GM08714 (cell line): ENCODE measurements around the gene IMMP1L.

Experiments used
- H3K4me3 ChIP-seq: fragments of 200-500 bp; sonication (Bioruptor generic); 2 replicates; pipeline ENCODE4 v1.5.1; 2014; ENCODE audit warnings: mild to moderate bottlenecking, low read length, inconsistent platforms
- ZNF274 ChIP-seq: IDR thresholded peaks from 2 replicates; pipeline ENCODE4 v1.6.1; 2012; ENCODE audit warnings: mild to moderate bottlenecking, low read depth, low read length

Gene IMMP1L

DNA sequence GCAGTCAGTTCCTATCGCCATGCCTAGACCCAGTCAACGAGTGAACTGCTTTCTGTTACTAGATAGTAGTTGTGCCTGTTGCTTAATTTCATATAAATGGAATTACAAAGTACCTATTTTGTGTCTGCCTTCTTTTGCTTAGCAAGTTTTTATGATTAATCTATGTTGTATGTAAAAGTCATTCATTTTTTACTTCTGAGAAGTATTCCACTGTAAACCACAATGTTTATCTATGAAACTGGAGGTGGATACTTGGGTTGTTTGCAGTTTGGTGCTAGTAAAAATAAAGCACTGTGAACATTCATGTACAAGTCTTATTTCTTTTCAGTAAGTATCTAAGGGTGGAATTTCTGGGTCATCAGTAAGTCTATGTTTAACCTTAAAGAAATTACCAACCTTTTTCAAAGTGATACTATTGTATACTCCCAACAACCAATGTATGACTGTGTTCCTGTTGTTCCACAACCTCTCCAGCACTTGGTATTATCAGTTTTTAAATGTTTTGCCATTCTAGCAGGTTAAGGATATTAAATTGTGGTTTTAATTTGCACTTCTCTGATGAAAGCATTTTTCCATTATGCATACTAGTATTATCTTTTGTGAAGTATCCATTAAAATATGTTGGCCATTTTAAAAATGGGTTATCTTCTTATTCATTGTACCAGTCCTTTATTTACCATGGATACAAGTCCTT lies 71.5 kb downstream of the IMMP1L start:
- H3K4me3 ChIP-seq, result no peak overlapping the region
- no peak for TF ChIP-seq ZNF274

DNA sequence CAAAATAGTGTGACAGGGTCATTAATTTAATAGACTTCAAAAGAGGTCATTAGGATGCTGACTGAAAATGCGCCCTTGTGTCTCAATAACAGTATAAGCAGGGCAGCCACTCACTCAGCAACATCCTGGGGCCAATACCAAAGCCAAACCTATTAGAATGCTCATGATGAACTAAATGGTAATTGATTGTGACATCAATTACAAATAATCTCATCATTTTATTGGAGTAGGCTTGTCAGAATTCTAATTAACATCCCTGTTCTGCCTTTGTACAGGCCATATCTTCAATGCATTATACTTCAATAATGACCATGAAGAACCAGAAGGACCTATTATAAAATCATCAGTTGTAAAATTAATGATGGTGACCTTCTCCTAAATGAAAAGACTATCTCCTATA lies 75.6 kb downstream of the IMMP1L start:
- no peak overlapping the region for H3K4me3 ChIP-seq
- TF ChIP-seq ZNF274, result no peak

DNA sequence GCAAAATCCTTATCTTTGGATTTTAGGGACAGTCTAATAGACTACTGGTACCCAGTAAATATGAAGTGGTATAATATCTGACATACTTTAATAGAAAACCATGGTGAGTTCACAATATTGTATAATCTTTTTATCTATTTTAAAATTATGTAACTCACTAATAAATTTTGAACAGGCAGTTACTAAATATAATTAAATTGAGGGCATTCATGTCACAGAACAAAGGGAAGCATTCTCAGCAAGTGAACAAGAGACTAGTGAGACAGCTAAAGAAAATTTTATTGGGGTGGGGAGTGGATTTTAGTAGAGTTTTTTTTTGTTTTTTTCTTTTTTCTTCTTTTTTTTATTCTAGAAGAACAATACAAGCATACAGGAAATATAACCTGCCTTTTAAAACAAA lies 84.8 kb downstream of the IMMP1L start:
- H3K4me3 ChIP-seq, result no peak overlapping the region
- TF ChIP-seq ZNF274, result no peak

DNA sequence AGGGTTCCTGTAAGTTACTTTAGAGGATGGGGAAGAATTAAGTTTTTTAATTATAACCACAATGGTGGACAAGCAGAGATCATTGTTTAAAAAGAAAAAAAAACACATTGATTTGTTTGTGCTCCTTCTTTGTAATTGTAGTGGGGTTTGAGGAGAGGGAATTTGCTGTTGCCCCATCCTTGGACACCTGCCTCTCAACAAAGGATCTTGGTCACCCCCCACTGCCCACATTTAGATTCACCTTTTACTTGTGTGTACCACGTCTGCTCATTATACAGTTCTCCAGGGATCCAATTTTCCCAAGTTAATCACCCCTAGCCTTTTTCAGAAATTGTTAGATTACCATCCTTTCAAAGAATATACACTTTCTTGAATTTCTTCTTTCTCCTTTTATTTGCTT lies 86.7 kb downstream of the IMMP1L start:
- no peak overlapping the region for H3K4me3 ChIP-seq
- no peak for TF ChIP-seq ZNF274

DNA sequence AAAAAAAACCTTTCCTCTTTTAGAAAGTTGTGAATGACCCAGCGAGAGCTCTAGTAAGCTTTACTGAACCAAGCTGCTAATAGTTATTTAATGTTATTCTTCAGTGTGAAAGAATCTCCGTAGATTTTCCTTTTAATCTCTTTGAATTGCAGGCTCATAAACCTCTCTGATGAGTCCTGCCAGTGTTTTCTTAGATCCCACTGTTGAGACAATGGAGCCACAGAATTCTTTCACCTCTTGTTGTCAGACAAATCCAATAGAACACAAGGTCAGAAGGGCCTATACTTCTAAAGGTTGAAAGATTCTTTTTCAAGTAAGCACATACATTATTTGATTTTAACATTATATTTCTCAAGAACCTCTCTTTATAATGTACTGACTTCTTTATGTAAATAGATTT lies 87.6 kb downstream of the IMMP1L start:
- no peak overlapping the region for H3K4me3 ChIP-seq
- TF ChIP-seq ZNF274, result no peak

GRCh38 chr11:31419669-31420068 lies 89.8 kb downstream of the IMMP1L start:
- H3K4me3 ChIP-seq, result no peak overlapping the region
- TF ChIP-seq ZNF274, result no peak

DNA sequence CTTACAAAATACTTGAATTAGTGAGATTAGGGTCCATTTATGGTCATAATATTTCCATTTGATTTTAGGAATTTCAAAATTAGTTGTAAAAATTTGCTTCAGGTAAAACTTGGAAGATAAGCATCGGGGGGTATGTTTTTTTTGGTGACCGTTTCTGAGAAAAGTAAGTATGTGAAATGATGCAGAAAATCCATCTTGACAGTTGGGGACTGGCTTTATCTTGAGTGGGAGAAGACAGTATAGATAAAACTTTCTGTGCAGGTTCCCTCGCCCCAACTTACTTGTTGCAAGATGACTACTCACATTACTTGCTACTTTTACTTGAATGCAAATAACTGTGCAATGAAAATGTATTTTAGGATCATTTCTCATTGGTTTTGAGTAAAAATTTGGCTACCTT lies 90.3 kb downstream of the IMMP1L start:
- no peak for TF ChIP-seq ZNF274
- H3K4me3 ChIP-seq, result no peak overlapping the region

DNA sequence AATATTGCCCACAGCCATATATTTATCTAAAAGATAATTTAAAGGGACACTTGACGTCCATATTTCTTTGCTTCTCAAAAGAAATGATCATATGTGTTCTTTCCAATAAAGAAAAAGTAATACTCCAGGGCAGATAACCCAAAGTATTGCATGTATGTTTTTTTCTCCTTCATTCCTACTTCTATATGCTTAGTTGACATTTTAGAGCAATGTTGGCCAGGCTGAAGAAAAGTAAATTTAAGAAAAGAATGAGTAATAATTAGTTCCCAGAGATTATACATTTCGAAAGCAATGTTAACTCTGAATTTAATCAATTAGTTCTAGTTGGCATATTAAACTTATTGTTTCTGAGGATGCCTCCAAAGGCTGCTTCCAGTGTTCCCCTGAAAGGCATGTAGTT lies 91.6 kb downstream of the IMMP1L start:
- no peak for TF ChIP-seq ZNF274
- H3K4me3 ChIP-seq, result no peak overlapping the region

DNA sequence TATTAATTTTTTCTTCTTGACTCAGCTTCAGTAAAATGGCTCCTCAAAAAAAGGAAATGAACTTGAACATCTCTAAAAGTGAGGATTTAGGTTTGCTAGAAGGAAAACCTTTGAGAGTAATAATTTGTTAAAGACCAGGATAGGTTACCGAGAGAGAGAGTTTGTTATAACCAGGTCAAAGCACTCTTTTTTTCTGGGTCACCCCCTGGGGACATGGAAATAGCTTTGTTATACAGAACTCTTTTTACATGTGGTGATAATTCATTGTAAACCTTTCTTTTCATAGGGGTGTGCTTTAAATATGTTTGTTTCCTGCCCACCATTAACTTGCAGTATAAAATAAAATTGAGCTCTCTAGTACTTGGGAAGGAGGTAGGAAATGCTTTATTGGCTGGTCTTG lies 92.1 kb downstream of the IMMP1L start:
- no peak for TF ChIP-seq ZNF274
- H3K4me3 ChIP-seq, result no peak overlapping the region

DNA sequence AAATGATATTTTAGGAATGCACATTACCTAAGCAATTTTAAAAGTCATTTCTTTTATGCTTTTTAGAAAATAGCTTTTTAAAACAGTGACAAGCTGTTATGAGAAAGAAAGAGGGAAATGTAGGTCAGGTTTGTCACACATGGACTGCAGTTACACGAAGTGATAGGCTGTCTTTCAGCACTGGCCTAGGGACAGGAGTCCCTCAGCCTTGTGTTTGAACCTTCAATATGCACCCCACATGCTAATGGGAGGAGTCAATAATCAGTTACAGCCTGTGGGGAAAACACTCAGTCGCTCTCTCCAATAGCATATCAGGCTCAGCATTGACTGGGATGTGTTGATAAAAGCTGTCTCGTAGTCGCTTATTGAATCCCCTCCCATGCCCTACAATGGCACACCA lies 94.0 kb downstream of the IMMP1L start:
- no peak for TF ChIP-seq ZNF274
- no peak overlapping the region for H3K4me3 ChIP-seq

DNA sequence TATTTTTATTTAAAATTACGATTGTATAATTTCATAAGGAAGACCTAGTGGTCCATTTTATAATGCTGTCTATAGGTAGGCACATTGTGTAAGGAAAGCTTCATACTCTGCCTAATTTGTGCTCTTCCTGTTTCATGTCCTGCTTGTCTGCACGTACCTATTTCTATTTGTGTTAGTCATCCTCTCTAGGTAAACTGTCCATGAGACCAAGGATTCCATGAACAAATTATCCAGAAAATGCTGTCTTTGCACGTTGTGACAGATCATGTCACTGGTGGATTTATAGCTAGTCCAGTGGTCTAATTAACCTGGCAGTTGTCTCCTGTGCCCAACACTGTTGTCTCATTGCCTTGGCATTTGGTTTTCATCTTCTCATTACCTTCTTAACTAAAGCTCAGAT lies 95.1 kb downstream of the IMMP1L start:
- H3K4me3 ChIP-seq, result no peak overlapping the region
- no peak for TF ChIP-seq ZNF274

DNA sequence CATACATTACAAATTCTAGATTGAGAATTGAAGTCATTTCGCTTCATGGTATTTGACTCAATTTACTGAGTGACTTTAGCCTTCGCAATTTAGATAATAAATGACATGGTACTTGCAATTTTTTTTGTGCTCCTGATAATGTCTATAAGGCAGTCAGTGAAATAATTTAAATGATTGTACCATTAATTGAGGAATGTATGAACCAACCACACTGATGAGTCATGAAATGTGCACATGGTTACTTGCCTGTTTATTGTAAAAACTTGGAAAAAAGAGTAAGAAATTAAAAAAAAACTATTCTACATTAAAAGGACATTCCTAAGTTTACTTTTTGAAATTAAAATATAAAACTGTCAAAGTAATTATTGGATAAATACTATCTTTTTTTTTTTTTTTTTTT lies 96.5 kb downstream of the IMMP1L start:
- TF ChIP-seq ZNF274, result no peak
- H3K4me3 ChIP-seq, result no peak overlapping the region

DNA sequence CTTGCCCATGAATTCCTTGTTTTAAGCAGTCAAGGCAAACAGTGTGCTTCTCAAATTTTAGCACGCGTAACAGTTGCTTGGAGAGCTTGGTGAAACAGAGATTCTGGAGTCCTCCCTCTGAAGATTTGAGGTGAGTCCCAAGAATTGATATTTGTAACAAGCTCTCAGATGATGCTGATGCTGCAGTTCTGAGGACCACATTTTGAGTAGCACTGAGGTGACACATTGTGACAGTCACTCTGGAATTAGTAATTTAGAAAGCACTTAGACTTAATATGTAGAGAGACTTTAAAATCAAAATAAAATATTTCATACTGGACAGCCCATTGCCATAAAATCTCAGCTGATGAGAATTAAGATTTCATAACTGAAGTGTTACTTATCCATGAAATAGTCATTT lies 101.2 kb downstream of the IMMP1L start:
- no peak overlapping the region for H3K4me3 ChIP-seq
- no peak for TF ChIP-seq ZNF274

- no peak overlapping the region for H3K4me3 ChIP-seq
- no peak for TF ChIP-seq ZNF274
These were observed 104.8 kb downstream of the IMMP1L start for GRCh38 chr11:31404614-31405013.

DNA sequence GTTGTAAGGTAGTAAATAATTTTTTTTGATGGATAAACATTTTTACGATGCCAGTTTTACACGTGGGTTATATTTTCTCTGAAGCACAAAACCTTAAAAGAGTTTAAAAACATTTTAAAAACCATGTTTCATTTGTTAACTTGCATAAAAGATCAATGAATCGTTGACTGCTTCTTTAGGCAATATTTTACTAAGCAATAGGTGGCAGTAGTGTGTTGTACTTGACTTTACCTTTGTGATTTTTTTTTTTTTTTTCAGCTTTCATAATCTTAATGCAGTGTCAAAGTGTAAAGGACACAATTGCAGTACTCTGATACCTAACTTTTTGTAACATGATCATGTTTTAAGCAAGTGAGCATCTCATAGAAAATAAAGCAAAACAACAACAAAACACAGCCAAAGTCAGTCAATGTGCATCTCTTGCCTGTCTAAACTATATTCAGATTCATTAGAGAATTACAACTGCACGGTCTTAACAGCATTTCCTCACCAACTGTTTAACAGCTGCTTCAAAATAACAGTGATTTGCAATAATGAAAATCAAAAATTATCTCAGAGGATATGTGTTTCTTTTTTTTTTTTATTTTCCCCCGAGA lies 112.1 kb downstream of the IMMP1L start:
- no peak overlapping the region for H3K4me3 ChIP-seq
- TF ChIP-seq ZNF274, result no peak

- TF ChIP-seq ZNF274, result no peak
- no peak overlapping the region for H3K4me3 ChIP-seq
These were observed 122.0 kb downstream of the IMMP1L start for GRCh38 chr11:31387379-31387778.
